ENCODE results near the gene LTBR. TPM values are rescaled to one million over a fixed set of nuclear protein-coding genes. Genes with fewer than 3 reads are reported as not detected.

LTBR gene
- total RNA-seq, 1 experiment from 2014 or later: 4.8 TPM

GRCh38 chr12:6334940-6335450 is 49.0 kb upstream of the LTBR start:
- no peak overlapping the region for H4K91ac ChIP-seq (ENCODE audit: insufficient read length, low read depth, low read length)
- H2BK12ac ChIP-seq (ENCODE audit: insufficient read length, low read depth, low read length): no peak overlapping the region
- H3K23ac ChIP-seq (ENCODE audit: insufficient read length, low read depth, low read length): no peak overlapping the region
- Mint-ChIP-seq H3K36me3 (ENCODE audit: insufficient read depth in 1 of 3, low read depth in 3 of 3) (peaks cover 34 to 54% (median 50%) of the 10 kb centered on the region in 3 experiments; a peak in 6 of 7 replicates), H3K27ac (peak overlapping the region in 2 of 3 experiments; percentile 57 to 85; a peak in 4 of 7 replicates), H3K4me3 (peak overlapping the region in 1 of 2 experiments; percentile 51; a peak in 2 of 5 replicates), H3K9me3 (no peaks in the 10 kb centered on the region), H3K27me3 (ENCODE audit: low read depth) (no peaks in the 10 kb centered on the region; the same call in 1 of the 2 replicates), H3K4me1 (peaks cover 18 to 24% of the 10 kb centered on the region in 2 experiments)
- WGBS (ENCODE audit: extremely low coverage, insufficient read length, low lambda C conversion rate): no CpG with 5 or more reads among the region's 13 CpGs
- no peak overlapping the region for H2AK5ac ChIP-seq (ENCODE audit: insufficient read length, low read length)
- H3K9me3 ChIP-seq (ENCODE audit: control insufficient read depth, low read depth, low read length): no peaks in the 10 kb centered on the region
- no peak overlapping the region for H2BK120ac ChIP-seq (ENCODE audit: low read depth, low read length, poor library complexity, severe bottlenecking)
- H2BK5ac ChIP-seq (ENCODE audit: insufficient read length, low read length): no peak overlapping the region
- no peak overlapping the region for H3K27ac ChIP-seq (ENCODE audit: insufficient read length, low read depth, low read length)
- H3T11ph ChIP-seq (ENCODE audit: low read length): no peak overlapping the region
- no peak for DNase-seq
- H3K79me2 ChIP-seq (ENCODE audit: insufficient read depth, low read length): peaks cover 18% of the 10 kb centered on the region; the same call in 1 of the 2 replicates
- no peak overlapping the region for H3K9ac ChIP-seq (ENCODE audit: extremely low read depth, insufficient read length, low read length)
- peaks cover 13% of the 10 kb centered on the region for H3K23me2 ChIP-seq (ENCODE audit: insufficient read length, low read depth, low read length, poor library complexity, severe bottlenecking)
- no peak overlapping the region for H4K8ac ChIP-seq (replicated peaks; ENCODE audit: insufficient read length, low read depth, low read length)
- TF ChIP-seq CTCF (conservative IDR thresholded peaks at IDR 0.05): no peak
- H2BK20ac ChIP-seq (ENCODE audit: low read depth, low read length, poor library complexity, severe bottlenecking): no peak overlapping the region
- no peak overlapping the region for H3K4me2 ChIP-seq (ENCODE audit: insufficient read depth, insufficient read length, low read length)
- peaks cover 31% of the 10 kb centered on the region for H3K4me1 ChIP-seq (ENCODE audit: insufficient read depth, low read length)
- no peak overlapping the region for H4K5ac ChIP-seq (ENCODE audit: insufficient read length, low read depth, low read length)
- peak overlapping the region; percentile 5 for H3K18ac ChIP-seq (ENCODE audit: insufficient read length, low read depth, low read length)
- H2BK15ac ChIP-seq (ENCODE audit: low read depth, low read length): no peak overlapping the region
- no peak overlapping the region for H2AFZ ChIP-seq (ENCODE audit: low read length)
- H3K27me3 ChIP-seq (ENCODE audit: insufficient read depth, low read length): no peaks in the 10 kb centered on the region
- H3K56ac ChIP-seq (ENCODE audit: insufficient read length, low read depth, low read length): no peak overlapping the region
- no peaks in the 10 kb centered on the region for H3K79me1 ChIP-seq (ENCODE audit: insufficient read depth, low read depth, low read length, poor library complexity, severe bottlenecking)
- H3K14ac ChIP-seq (ENCODE audit: insufficient read depth, low read length): peak overlapping the region; percentile 27; the same call in 1 of the 2 replicates
- no peak overlapping the region for H3K4ac ChIP-seq (ENCODE audit: low read depth, low read length)
- H4K20me1 ChIP-seq (ENCODE audit: control insufficient read depth, insufficient read depth, insufficient read length): no peaks in the 10 kb centered on the region

All from H9 (cell line).